NCI-H1417 (cell line): ENCODE results near the gene NCOR2.

Experiments
- DNase-seq, 3 experiments: peaks; one replicate each; lab custom pipeline; 2025; lab: John Stamatoyannopoulos, UW

NCOR2 gene

GRCh38 chr12:124566997-124567672 lies at the start of gene NCOR2:
Gene NCOR2, minus strand, starts transcription at chr12:124567612. Its CDS starts 72,361 bp downstream, at chr12:124495251.
- DNase-seq, result peak in 2 of 3 experiments; percentile 76 to 85

GRCh38 chr12:124616394-124617221 lies 49.2 kb upstream of the NCOR2 start:
- no peak for DNase-seq

- no peak for DNase-seq
These were observed 47.3 kb upstream of the NCOR2 start for GRCh38 chr12:124614512-124615292.

- DNase-seq, result no peak
These were observed 45.8 kb upstream of the NCOR2 start for GRCh38 chr12:124613151-124613585.

GRCh38 chr12:124612410-124612680 lies 44.9 kb upstream of the NCOR2 start:
- no peak for DNase-seq

GRCh38 chr12:124611559-124612409 lies 44.4 kb upstream of the NCOR2 start:
- no peak for DNase-seq

- no peak for DNase-seq
These were observed 43.5 kb upstream of the NCOR2 start for GRCh38 chr12:124610629-124611558.

- no peak for DNase-seq
These were observed 42.7 kb upstream of the NCOR2 start for GRCh38 chr12:124610021-124610612.

- DNase-seq, result peak; percentile 92 to 98 (median 95)
These were observed 41.9 kb upstream of the NCOR2 start for GRCh38 chr12:124609041-124609989.

- peak in 1 of 3 experiments; percentile 39 for DNase-seq
These were observed 41.0 kb upstream of the NCOR2 start for GRCh38 chr12:124608450-124608870.

GRCh38 chr12:124607681-124608425 lies 40.4 kb upstream of the NCOR2 start:
- DNase-seq, result no peak

- DNase-seq, result peak in 1 of 3 experiments; percentile 56
These were observed 38.7 kb upstream of the NCOR2 start for GRCh38 chr12:124605883-124606774.

- peak in 1 of 3 experiments; percentile 37 for DNase-seq
These were observed 37.9 kb upstream of the NCOR2 start for GRCh38 chr12:124605150-124605882.

GRCh38 chr12:124604264-124604680 lies 36.9 kb upstream of the NCOR2 start:
- DNase-seq, result no peak

GRCh38 chr12:124603831-124604251 lies 36.4 kb upstream of the NCOR2 start:
- no peak for DNase-seq

- DNase-seq, result peak in 1 of 3 experiments; percentile 31
These were observed 35.7 kb upstream of the NCOR2 start for GRCh38 chr12:124603100-124603541.
